ENCODE data around the gene RAET1L. TPM values are rescaled to one million over a fixed set of nuclear protein-coding genes. Genes with fewer than 3 reads are reported as not detected.

Gene RAET1L
- total RNA-seq, 6 experiments from 2014 or later: not detected

- TF ChIP-seq CTCF (IDR thresholded peaks at IDR 0.05): no peak
- H3K4me1 Mint-ChIP-seq (ENCODE audit: low read depth): peaks cover 17% of the 10 kb centered on the region
- H3K27me3 Mint-ChIP-seq (ENCODE audit: insufficient read depth): peaks cover 88% of the 10 kb centered on the region
- no peak overlapping the region for H3K27ac Mint-ChIP-seq
- no peak for DNase-seq
- H3K9me3 Mint-ChIP-seq: peaks cover 18% of the 10 kb centered on the region
- H3K4me3 Mint-ChIP-seq: no peak overlapping the region
- H3K36me3 Mint-ChIP-seq (ENCODE audit: low read depth): peaks cover 9% of the 10 kb centered on the region
These were observed 37.7 kb downstream of the RAET1L start for GRCh38 chr6:149987602-149988107.

- Mint-ChIP-seq H3K9me3 (peaks cover 18% of the 10 kb centered on the region), H3K27ac (no peak overlapping the region), H3K27me3 (ENCODE audit: insufficient read depth) (peaks cover 81% of the 10 kb centered on the region), H3K36me3 (ENCODE audit: low read depth) (peaks cover 9% of the 10 kb centered on the region), H3K4me1 (ENCODE audit: low read depth) (peaks cover 19% of the 10 kb centered on the region), H3K4me3 (no peak overlapping the region)
- DNase-seq: no peak
- TF ChIP-seq CTCF (IDR thresholded peaks at IDR 0.05): no peak
These were observed 39.8 kb downstream of the RAET1L start for GRCh38 chr6:149985481-149985937.

- no peak overlapping the region for H3K27ac Mint-ChIP-seq
- no peak for TF ChIP-seq CTCF (IDR thresholded peaks at IDR 0.05)
- DNase-seq: no peak
- H3K4me3 Mint-ChIP-seq: no peak overlapping the region
- H3K9me3 Mint-ChIP-seq: peaks cover 18% of the 10 kb centered on the region
- peaks cover 9% of the 10 kb centered on the region for H3K36me3 Mint-ChIP-seq (ENCODE audit: low read depth)
- peaks cover 79% of the 10 kb centered on the region for H3K27me3 Mint-ChIP-seq (ENCODE audit: insufficient read depth)
- H3K4me1 Mint-ChIP-seq (ENCODE audit: low read depth): peaks cover 11% of the 10 kb centered on the region
These were observed 40.6 kb downstream of the RAET1L start for GRCh38 chr6:149984773-149985172.

- peaks cover 9% of the 10 kb centered on the region for H3K4me1 Mint-ChIP-seq (ENCODE audit: low read depth)
- TF ChIP-seq CTCF (IDR thresholded peaks at IDR 0.05): no peak
- H3K27ac Mint-ChIP-seq: no peak overlapping the region
- peaks cover 4% of the 10 kb centered on the region for H3K36me3 Mint-ChIP-seq (ENCODE audit: low read depth)
- peaks cover 67% of the 10 kb centered on the region for H3K27me3 Mint-ChIP-seq (ENCODE audit: insufficient read depth)
- no peak for DNase-seq
- H3K9me3 Mint-ChIP-seq: peaks cover 8% of the 10 kb centered on the region
- no peak overlapping the region for H3K4me3 Mint-ChIP-seq
These were observed 42.2 kb downstream of the RAET1L start for GRCh38 chr6:149983145-149983544.

- no peaks in the 10 kb centered on the region for H3K9me3 Mint-ChIP-seq
- H3K4me3 Mint-ChIP-seq: no peak overlapping the region
- no peak overlapping the region for H3K27ac Mint-ChIP-seq
- DNase-seq: no peak
- H3K4me1 Mint-ChIP-seq (ENCODE audit: low read depth): peaks cover 9% of the 10 kb centered on the region
- no peaks in the 10 kb centered on the region for H3K36me3 Mint-ChIP-seq (ENCODE audit: low read depth)
- no peak for TF ChIP-seq CTCF (IDR thresholded peaks at IDR 0.05)
- peaks cover 57% of the 10 kb centered on the region for H3K27me3 Mint-ChIP-seq (ENCODE audit: insufficient read depth)
These were observed 46.0 kb downstream of the RAET1L start for GRCh38 chr6:149979293-149979692.

- Mint-ChIP-seq H3K27me3 (ENCODE audit: insufficient read depth) (peaks cover 53% of the 10 kb centered on the region), H3K36me3 (ENCODE audit: low read depth) (no peaks in the 10 kb centered on the region), H3K27ac (no peak overlapping the region), H3K4me3 (no peak overlapping the region), H3K4me1 (ENCODE audit: low read depth) (peaks cover 9% of the 10 kb centered on the region), H3K9me3 (no peaks in the 10 kb centered on the region)
- TF ChIP-seq CTCF (IDR thresholded peaks at IDR 0.05): no peak
- no peak for DNase-seq
These were observed 46.7 kb downstream of the RAET1L start for GRCh38 chr6:149978610-149979009.
